GM12874 (cell line): Measurements from ENCODE around the gene ROR2.

Source experiments
- TF ChIP-seq, protein P1 (sequence below): IDR thresholded peaks from 2 replicates; pipeline ENCODE4 v1.5.1; 2011; ENCODE audit warnings: low read depth, mild to moderate bottlenecking, control low read depth, low read length, moderate library complexity; ENCODE audit not compliant: insufficient read depth

The ROR2 gene

GRCh38 chr9:91930475-91930874 is 19.6 kb downstream of the ROR2 start:
- TF ChIP-seq, protein P1, sequence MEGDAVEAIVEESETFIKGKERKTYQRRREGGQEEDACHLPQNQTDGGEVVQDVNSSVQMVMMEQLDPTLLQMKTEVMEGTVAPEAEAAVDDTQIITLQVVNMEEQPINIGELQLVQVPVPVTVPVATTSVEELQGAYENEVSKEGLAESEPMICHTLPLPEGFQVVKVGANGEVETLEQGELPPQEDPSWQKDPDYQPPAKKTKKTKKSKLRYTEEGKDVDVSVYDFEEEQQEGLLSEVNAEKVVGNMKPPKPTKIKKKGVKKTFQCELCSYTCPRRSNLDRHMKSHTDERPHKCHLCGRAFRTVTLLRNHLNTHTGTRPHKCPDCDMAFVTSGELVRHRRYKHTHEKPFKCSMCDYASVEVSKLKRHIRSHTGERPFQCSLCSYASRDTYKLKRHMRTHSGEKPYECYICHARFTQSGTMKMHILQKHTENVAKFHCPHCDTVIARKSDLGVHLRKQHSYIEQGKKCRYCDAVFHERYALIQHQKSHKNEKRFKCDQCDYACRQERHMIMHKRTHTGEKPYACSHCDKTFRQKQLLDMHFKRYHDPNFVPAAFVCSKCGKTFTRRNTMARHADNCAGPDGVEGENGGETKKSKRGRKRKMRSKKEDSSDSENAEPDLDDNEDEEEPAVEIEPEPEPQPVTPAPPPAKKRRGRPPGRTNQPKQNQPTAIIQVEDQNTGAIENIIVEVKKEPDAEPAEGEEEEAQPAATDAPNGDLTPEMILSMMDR: no peak

DNA sequence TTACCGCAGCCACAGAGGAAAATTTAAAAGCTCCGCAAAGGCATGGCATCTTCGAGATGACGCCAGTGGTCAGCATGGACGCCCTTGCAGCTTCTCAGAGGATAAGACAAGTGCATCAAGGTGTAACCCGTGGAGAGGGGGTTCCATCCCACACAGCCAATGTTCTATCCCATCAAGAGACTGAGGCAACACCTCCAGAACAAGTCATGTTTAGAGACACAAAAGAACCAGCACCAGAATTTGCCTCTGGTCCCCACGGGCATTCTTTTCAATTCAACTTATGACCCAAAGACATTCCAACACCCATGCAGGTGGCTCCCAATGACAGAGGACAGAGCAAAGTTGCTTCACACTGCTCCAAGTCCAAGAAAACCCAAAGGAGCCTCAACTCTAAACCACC is 20.7 kb downstream of the ROR2 start:
- TF ChIP-seq, protein P1: no peak

DNA sequence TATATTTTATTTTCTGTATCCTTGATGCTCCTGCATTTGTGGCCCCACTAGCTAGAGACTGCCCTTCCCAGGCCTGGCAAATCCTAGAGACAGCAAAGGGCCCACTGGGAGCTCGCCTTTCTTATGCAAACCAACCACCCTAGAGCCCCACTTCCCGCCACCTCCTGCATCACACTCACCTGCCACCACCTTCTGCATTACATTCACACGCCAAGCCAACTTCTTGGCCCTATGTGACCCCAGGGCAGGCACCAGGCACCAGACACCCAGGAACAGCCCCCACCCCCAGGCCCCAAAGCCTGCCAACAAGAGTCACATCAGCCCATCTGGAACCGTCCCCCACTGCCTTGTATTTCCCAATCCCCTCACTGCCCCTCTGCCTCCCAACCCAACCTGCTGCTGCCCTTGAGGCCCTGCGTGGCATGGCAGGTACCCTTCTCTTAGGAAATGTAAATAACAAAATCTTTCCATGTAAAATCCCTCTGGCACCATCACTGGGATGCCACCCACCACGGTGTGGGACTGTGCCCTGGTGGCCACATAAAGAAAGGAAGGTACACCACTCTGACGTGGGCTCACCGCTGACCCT is 22.0 kb downstream of the ROR2 start:
- TF ChIP-seq, protein P1: no peak

GRCh38 chr9:91924090-91924489 is 25.9 kb downstream of the ROR2 start:
- TF ChIP-seq, protein P1: no peak

GRCh38 chr9:91923145-91923544 is 26.9 kb downstream of the ROR2 start:
- TF ChIP-seq, protein P1: no peak

DNA sequence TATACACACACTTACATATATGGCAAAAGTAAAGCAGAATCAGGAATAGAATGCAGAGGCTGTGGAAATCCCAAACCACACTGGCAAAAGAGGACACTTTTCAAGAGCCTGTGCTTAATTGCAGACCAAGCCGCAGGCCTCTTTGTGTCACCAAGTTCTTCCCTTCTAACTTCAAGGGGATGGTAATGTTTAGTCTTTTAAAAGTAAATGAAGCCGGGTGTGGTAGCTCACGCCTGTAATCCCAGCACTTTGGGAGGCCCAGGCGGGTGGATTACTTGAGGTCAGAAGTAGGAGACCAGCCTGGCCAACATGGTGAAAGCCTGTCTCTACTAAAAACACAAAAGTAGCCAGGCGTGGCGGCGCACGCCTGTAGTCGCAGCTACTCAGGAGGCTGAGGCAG is 28.7 kb downstream of the ROR2 start:
- TF ChIP-seq, protein P1: no peak

GRCh38 chr9:91920630-91921350 is 29.2 kb downstream of the ROR2 start:
- TF ChIP-seq, protein P1: no peak
